Adipose tissue (tissue), 3 donors: ENCODE measurements around the gene FAM163B. TPM values are rescaled to one million over a fixed set of nuclear protein-coding genes. Genes with fewer than 3 reads are reported as not detected.

Experiments used
- H3K27ac ChIP-seq: one replicate; pipeline ENCODE4 v1.5.1; 2013; ENCODE audit warnings: low read depth, low read length
- WGBS, 3 donors: extraction: QIAGEN DNeasy Blood & Tissue Kit; methylation state at CpG; one replicate each; pipeline ENCODE4 v1.1.7; 2013; 5-methylcytosine and 5-hydroxymethylcytosine counted together
- polyA plus RNA-seq, 3 donors: library from polyadenylated mRNA; stranded (reverse); fragments of 200-250 nt; gene quantifications; one replicate each; pipeline ENCODE4 v1.2.3, GENCODE V29; 2013
- donor health status: healthy with polysubstance abuse.
- donor health status: Bipolar disorder and iron deficiency.
- donor health status: healthy.

The FAM163B gene
- polyA plus RNA-seq, 3 donors = not detected

- 63 to 72% (median 63%) methylated on average over 15 to 16 of the region's 16 CpGs for WGBS, 3 donors
- no peak overlapping the region for H3K27ac ChIP-seq
Measured at GRCh38 chr9:133605856-133606707, 3.1 kb downstream of the FAM163B start.

GRCh38 chr9:133605446-133605845 is 3.7 kb downstream of the FAM163B start:
- no peak overlapping the region for H3K27ac ChIP-seq
- WGBS, 3 donors = 74 to 92% (median 86%) methylated on average over 16 to 17 of the region's 17 CpGs

GRCh38 chr9:133604856-133605255 is 4.3 kb downstream of the FAM163B start:
- WGBS, 3 donors = 43 to 59% (median 55%) methylated on average over 14 of the region's 14 CpGs
- H3K27ac ChIP-seq = no peak overlapping the region

- no peak overlapping the region for H3K27ac ChIP-seq
- 18 to 39% (median 35%) methylated on average over 5 of the region's 5 CpGs for WGBS, 3 donors
Measured at GRCh38 chr9:133604214-133604613, 5.0 kb downstream of the FAM163B start.

GRCh38 chr9:133603135-133603927 is 5.9 kb downstream of the FAM163B start:
- H3K27ac ChIP-seq = no peak overlapping the region
- WGBS, 3 donors = 35 to 37% (median 36%) methylated on average over 14 of the region's 14 CpGs

GRCh38 chr9:133602277-133602676 is 6.9 kb downstream of the FAM163B start:
- 57 to 65% (median 61%) methylated on average over 10 of the region's 10 CpGs for WGBS, 3 donors
- H3K27ac ChIP-seq = no peak overlapping the region

GRCh38 chr9:133601746-133602145 is 7.4 kb downstream of the FAM163B start:
- 71 to 81% (median 76%) methylated on average over 8 to 10 of the region's 10 CpGs for WGBS, 3 donors
- H3K27ac ChIP-seq = no peak overlapping the region

GRCh38 chr9:133600739-133601138 is 8.4 kb downstream of the FAM163B start:
- no peak overlapping the region for H3K27ac ChIP-seq
- 44 to 59% (median 53%) methylated on average over 7 of the region's 7 CpGs for WGBS, 3 donors

- H3K27ac ChIP-seq = no peak overlapping the region
- 89 to 96% (median 95%) methylated on average over 6 of the region's 6 CpGs for WGBS, 3 donors
Measured at GRCh38 chr9:133599470-133600173, 9.6 kb downstream of the FAM163B start.

GRCh38 chr9:133598978-133599377 is 10.2 kb downstream of the FAM163B start:
- WGBS, 3 donors = 75 to 87% (median 85%) methylated on average over 7 of the region's 7 CpGs
- no peak overlapping the region for H3K27ac ChIP-seq

GRCh38 chr9:133597316-133597957 is 11.8 kb downstream of the FAM163B start:
- 71 to 82% (median 75%) methylated on average over 7 of the region's 7 CpGs for WGBS, 3 donors
- no peak overlapping the region for H3K27ac ChIP-seq

- WGBS, 3 donors = 76 to 91% (median 90%) methylated on average over 8 of the region's 8 CpGs
- no peak overlapping the region for H3K27ac ChIP-seq
Measured at GRCh38 chr9:133595910-133596309, 13.3 kb downstream of the FAM163B start.

- 87 to 95% (median 93%) methylated on average over 2 of the region's 2 CpGs for WGBS, 3 donors
- H3K27ac ChIP-seq = no peak overlapping the region
Measured at GRCh38 chr9:133594310-133594709, 14.9 kb downstream of the FAM163B start.

GRCh38 chr9:133593587-133594253 is 15.5 kb downstream of the FAM163B start:
- no peak overlapping the region for H3K27ac ChIP-seq
- WGBS, 3 donors = 74 to 78% (median 78%) methylated on average over 15 of the region's 15 CpGs

- no peak overlapping the region for H3K27ac ChIP-seq
- 74 to 82% (median 77%) methylated on average over 17 of the region's 17 CpGs for WGBS, 3 donors
Measured at GRCh38 chr9:133592731-133593409, 16.3 kb downstream of the FAM163B start.

- no peak overlapping the region for H3K27ac ChIP-seq
- 58 to 68% (median 68%) methylated on average over 10 of the region's 10 CpGs for WGBS, 3 donors
Measured at GRCh38 chr9:133591985-133592384, 17.2 kb downstream of the FAM163B start.

- WGBS, 3 donors = 84 to 90% (median 88%) methylated on average over 15 to 17 of the region's 17 CpGs
- no peak overlapping the region for H3K27ac ChIP-seq
Measured at GRCh38 chr9:133591116-133591910, 17.9 kb downstream of the FAM163B start.
